BE2C (cell line): ENCODE data around the gene PET100.

Experiments used
- DNase-seq: peaks from one replicate; pipeline ENCODE4 v3.0.0-alpha.2; 2020
- H3K27me3 ChIP-seq: fragments of 250-450 bp; sonication (Bioruptor Pico); 2 replicates; pipeline ENCODE4 v1.5.1; 2020; ENCODE audit warnings: mild to moderate bottlenecking
- H3K36me3 ChIP-seq: fragments of 250-450 bp; sonication (Bioruptor Pico); 2 replicates; pipeline ENCODE4 v1.5.1; 2020; ENCODE audit warnings: mild to moderate bottlenecking
- H3K4me1 ChIP-seq: fragments of 250-450 bp; sonication (Bioruptor Pico); 2 replicates; pipeline ENCODE4 v1.5.1; 2020
- H3K4me3 ChIP-seq: 2 replicates; pipeline ENCODE4 v1.5.1; 2011; ENCODE audit warnings: low read depth, low read length
- H3K9me3 ChIP-seq: fragments of 250-450 bp; sonication (Bioruptor Pico); 2 replicates; pipeline ENCODE4 v1.5.1; 2020
- CTCF ChIP-seq: IDR thresholded peaks from 2 replicates; pipeline ENCODE4 v1.5.1; 2012; ENCODE audit warnings: mild to moderate bottlenecking, low read depth, low read length

Gene PET100

GRCh38 chr19:7635670-7636069 is 6.1 kb downstream of the PET100 start:
- Histone ChIP-seq H3K36me3 (no peaks in the 10 kb centered on the region; the same call in 1 of the 2 replicates), H3K4me1 (no peaks in the 10 kb centered on the region), H3K9me3 (no peaks in the 10 kb centered on the region), H3K27me3 (peaks cover 44% of the 10 kb centered on the region), H3K4me3 (no peak overlapping the region)
- DNase-seq: no peak
- TF ChIP-seq CTCF: no peak

- Histone ChIP-seq H3K36me3 (no peaks in the 10 kb centered on the region; the same call in 1 of the 2 replicates), H3K9me3 (no peaks in the 10 kb centered on the region), H3K27me3 (peaks cover 44% of the 10 kb centered on the region), H3K4me1 (no peaks in the 10 kb centered on the region), H3K4me3 (no peak overlapping the region)
- no peak for TF ChIP-seq CTCF
- DNase-seq: no peak
Observed at GRCh38 chr19:7636317-7636690, 6.7 kb downstream of the PET100 start.

- DNase-seq: no peak
- no peaks in the 10 kb centered on the region for H3K9me3 ChIP-seq
- no peaks in the 10 kb centered on the region for H3K4me1 ChIP-seq
- H3K4me3 ChIP-seq: no peak within 1 kb of the TSS
- H3K27me3 ChIP-seq: peaks cover 44% of the 10 kb centered on the region
- TF ChIP-seq CTCF: no peak
- no peaks in the 10 kb centered on the region; the same call in 1 of the 2 replicates for H3K36me3 ChIP-seq
Observed at GRCh38 chr19:7636691-7637373, 7.2 kb downstream of the PET100 start, which contains the start of gene STXBP2. Gene STXBP2 (plus strand): TSS chr19:7637110. CDS start chr19:7637150, 40 bp downstream.

GRCh38 chr19:7637374-7638256 is 8.0 kb downstream of the PET100 start:
- TF ChIP-seq CTCF: no peak
- no peak for DNase-seq
- Histone ChIP-seq H3K4me3 (no peak overlapping the region), H3K27me3 (peaks cover 44% of the 10 kb centered on the region), H3K9me3 (no peaks in the 10 kb centered on the region), H3K4me1 (no peaks in the 10 kb centered on the region), H3K36me3 (no peaks in the 10 kb centered on the region)

- no peaks in the 10 kb centered on the region for H3K4me1 ChIP-seq
- no peak for TF ChIP-seq CTCF
- H3K4me3 ChIP-seq: no peak overlapping the region
- H3K27me3 ChIP-seq: peaks cover 44% of the 10 kb centered on the region
- H3K9me3 ChIP-seq: no peaks in the 10 kb centered on the region
- no peaks in the 10 kb centered on the region for H3K36me3 ChIP-seq
- DNase-seq: no peak
Observed at GRCh38 chr19:7638802-7639465, 9.3 kb downstream of the PET100 start.
